Mucosa of descending colon (tissue), 3 donors: Measurements from ENCODE around the gene DHPS. TPM values are rescaled to one million over a fixed set of nuclear protein-coding genes. Genes with fewer than 3 reads are reported as not detected.

ENCODE experiments used
- ATAC-seq: fragments of 200-7000 bp; cut with Tn5 transposase; one replicate; pipeline ENCODE4 v1.9.1; 2020; ENCODE audit warnings: mild to moderate bottlenecking, moderate library complexity
- DNase-seq, 3 donors: peaks; one replicate each; pipeline ENCODE4 v3.0.0-alpha.2; 2020
- H3K36me3 ChIP-seq: fragments of 200-600 bp; one replicate; pipeline ENCODE4 v1.8.0; 2021; ENCODE audit warnings: low read depth, mild to moderate bottlenecking
- H3K4me1 ChIP-seq: fragments of 200-600 bp; one replicate; pipeline ENCODE4 v1.8.0; 2021; ENCODE audit warnings: low read depth, mild to moderate bottlenecking
- H3K4me3 ChIP-seq: fragments of 200-600 bp; one replicate; pipeline ENCODE4 v1.8.0; 2021; ENCODE audit warnings: mild to moderate bottlenecking
- H3K9me3 ChIP-seq: fragments of 200-600 bp; one replicate; pipeline ENCODE4 v1.8.0; 2021; ENCODE audit warnings: mild to moderate bottlenecking
- CTCF ChIP-seq: fragments of 200-600 bp; IDR thresholded peaks from one replicate; pipeline ENCODE4 v1.8.0; 2022; ENCODE audit warnings: antibody characterized with exemption, mild to moderate bottlenecking
- intact Hi-C, 2 donors: fragments of 100-400 bp; cut with DNase I in 1 of 2; cut with micrococcal nuclease in 1 of 2; formaldehyde crosslinking; loops; one replicate each; pipeline versions ENCODE4 v1.11.0 to v1.11.1; 2022; cut with DNase I, micrococcal nuclease
- total RNA-seq, 3 donors: library from RNA; stranded (reverse); fragmentation: NEBNext Ultra II Directional in 2 of 3; extraction: Animal tissue kit (Norgen Biotek cat#: 25700) in 2 of 3; gene quantifications; one replicate each; pipeline versions ENCODE4 v1.2.1 to v1.2.4, GENCODE V29; 2021 to 2023
- donor health status: DM: no; HTN: no; CAD: no; lungs with moderate emphysema.
- donor health status: DM: no; HTN: no; CAD: no.
- donor health status: DM: no; HTN: yes; CAD: no.

Gene DHPS
- total RNA-seq, 3 donors from 2014 or later = 71.4 to 91.4 (median 88.9) TPM

DNA sequence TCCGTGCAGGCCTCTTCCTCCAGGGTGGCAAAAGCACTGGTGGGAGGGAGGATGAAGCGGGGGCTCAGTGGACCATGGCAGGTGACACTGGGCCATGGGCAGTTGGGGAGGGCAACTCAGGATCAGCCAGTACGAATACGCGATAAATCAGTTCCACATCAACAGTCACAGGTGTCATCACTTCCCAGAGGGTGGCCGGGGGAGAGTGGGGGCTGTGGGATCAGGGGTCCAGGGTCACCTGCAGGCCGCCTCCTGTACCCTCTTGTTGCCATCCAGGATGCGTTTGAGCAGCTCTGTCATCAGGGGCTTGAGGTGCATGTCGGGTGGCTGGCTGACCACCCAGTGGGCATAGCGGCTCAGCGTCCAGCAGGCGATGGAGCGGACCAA is 24.6 kb upstream of the DHPS start:
- no peaks in the 10 kb centered on the region for H3K9me3 ChIP-seq
- no peak for TF ChIP-seq CTCF
- intact Hi-C loops = loop anchor here in 1 of 2 donors (5.0 kb wide), 1 partner anchor 51 kb away; no protein-coding TSS in a partner anchor
- no peak for DNase-seq
- no peak overlapping the region for H3K4me3 ChIP-seq
- peaks cover 17% of the 10 kb centered on the region for H3K36me3 ChIP-seq
- no peak for ATAC-seq
- H3K4me1 ChIP-seq = no peaks in the 10 kb centered on the region

DNA sequence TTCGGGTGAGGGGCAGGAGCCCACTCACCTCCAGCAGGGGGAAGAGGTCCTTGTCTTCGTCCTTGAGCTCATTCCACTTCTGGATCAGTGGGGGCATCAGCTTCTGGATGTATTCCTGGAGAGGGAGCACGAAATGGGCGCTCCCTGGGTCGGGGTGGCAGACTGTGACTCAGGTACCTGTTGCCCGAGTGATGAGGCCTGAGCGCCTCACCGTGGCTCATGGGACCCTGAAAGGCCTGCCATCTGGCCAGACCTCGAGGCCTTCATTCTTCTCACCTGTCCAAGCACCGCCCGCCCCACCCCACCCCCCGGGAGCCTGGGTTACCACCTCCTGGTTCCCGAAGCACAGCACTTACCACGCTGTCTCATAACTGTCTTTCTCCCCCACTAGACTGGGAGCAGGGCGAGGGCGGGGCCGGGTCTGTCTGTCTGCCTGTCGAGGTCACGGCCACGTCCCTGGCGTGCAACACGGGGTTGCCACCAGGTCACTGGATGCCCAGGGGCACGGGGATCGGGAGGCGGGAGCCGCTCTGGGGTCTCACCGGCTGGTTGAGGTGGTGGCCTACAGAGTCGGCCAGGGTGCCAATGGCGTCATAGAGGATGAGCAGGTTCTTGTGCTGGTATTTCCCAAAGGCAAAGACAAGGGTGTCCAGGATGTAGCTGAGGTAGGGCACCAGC is 24.1 kb upstream of the DHPS start:
- peaks cover 17% of the 10 kb centered on the region for H3K36me3 ChIP-seq
- TF ChIP-seq CTCF = no peak
- ATAC-seq = no peak
- H3K4me3 ChIP-seq = no peak overlapping the region
- DNase-seq = no peak
- intact Hi-C loops = loop anchor here in 1 of 2 donors (5.0 kb wide), 1 partner anchor 52 kb away; no protein-coding TSS in a partner anchor
- no peaks in the 10 kb centered on the region for H3K9me3 ChIP-seq
- H3K4me1 ChIP-seq = no peaks in the 10 kb centered on the region

- no peaks in the 10 kb centered on the region for H3K4me1 ChIP-seq
- no peak for TF ChIP-seq CTCF
- DNase-seq (no peak), ATAC-seq (no peak)
- H3K9me3 ChIP-seq = no peaks in the 10 kb centered on the region
- H3K4me3 ChIP-seq = no peak overlapping the region
- intact Hi-C loops = loop anchor here in 1 of 2 donors (5.0 kb wide), 1 partner anchor 52 kb away; no protein-coding TSS in a partner anchor
- H3K36me3 ChIP-seq = peaks cover 12% of the 10 kb centered on the region
Measured at GRCh38 chr19:12705169-12705568, 23.5 kb upstream of the DHPS start.

- DNase-seq = no peak
- no peaks in the 10 kb centered on the region for H3K4me1 ChIP-seq
- ATAC-seq = no peak
- no peaks in the 10 kb centered on the region for H3K9me3 ChIP-seq
- intact Hi-C loops = no loop called here
- no peak for TF ChIP-seq CTCF
- no peak overlapping the region for H3K4me3 ChIP-seq
- peaks cover 8% of the 10 kb centered on the region for H3K36me3 ChIP-seq
Measured at GRCh38 chr19:12703046-12703445, 21.4 kb upstream of the DHPS start.

GRCh38 chr19:12701596-12702282 is 20.1 kb upstream of the DHPS start:
- Histone ChIP-seq H3K9me3 (no peaks in the 10 kb centered on the region), H3K4me3 (no peak overlapping the region), H3K4me1 (peaks cover 6% of the 10 kb centered on the region), H3K36me3 (peaks cover 8% of the 10 kb centered on the region)
- DNase-seq (no peak), ATAC-seq (no peak)
- TF ChIP-seq CTCF = no peak
- intact Hi-C loops = no loop called here
